H1 (cell line): ENCODE data around the gene NRDE2. TPM values are rescaled to one million over a fixed set of nuclear protein-coding genes. Genes with fewer than 3 reads are reported as not detected.

Source experiments
- CTCF ChIA-PET: fragments of 300-600 bp; sonication (Branson Sonifier 250); formaldehyde crosslinking; loops from one replicate; lab custom pipeline; 2021; ENCODE audit not compliant: partially characterized antibody; lab: Charles Lee
- POLR2A ChIA-PET: fragments of 300-600 bp; sonication (Branson Sonifier 250); formaldehyde crosslinking; loops from one replicate; lab custom pipeline; 2021; ENCODE audit warnings: inconsistent platforms; ENCODE audit not compliant: partially characterized antibody; lab: Charles Lee
- DNase-seq, 2 experiments: peaks; one replicate each; pipeline versions ENCODE4 v3.0.0 to v3.0.0-alpha.2; 2010 to 2022; ENCODE audit warnings: low spot score in 2 of 2, low read depth in 1 of 2, mixed read lengths in 1 of 2
- FAIRE-seq: peaks from 2 replicates; lab custom pipeline; 2011; peaks lifted over from hg19 to GRCh38; lab: Jason Lieb, UNC
- H2AFZ ChIP-seq: 2 replicates; pipeline ENCODE4 v1.8.1; 2012; ENCODE audit warnings: low read length, inconsistent platforms
- H2AK5ac ChIP-seq: 2 replicates; pipeline ENCODE4 v1.6.1; 2013; ENCODE audit warnings: low read depth, low read length
- H2BK120ac ChIP-seq: replicated peaks from 2 replicates; pipeline ENCODE3; 2013; ENCODE audit warnings: low read depth, low read length, inconsistent platforms
- H2BK12ac ChIP-seq: 2 replicates; pipeline ENCODE4 v1.6.1; 2013; ENCODE audit warnings: low read depth, low read length
- H2BK15ac ChIP-seq: 2 replicates; pipeline ENCODE4 v1.6.1; 2013; ENCODE audit warnings: low read length
- H2BK20ac ChIP-seq: 2 replicates; pipeline ENCODE4 v1.6.1; 2013; ENCODE audit warnings: low read length
- H2BK5ac ChIP-seq: 2 replicates; pipeline ENCODE4 v1.6.1; 2013; ENCODE audit warnings: low read depth, low read length
- H3K14ac ChIP-seq: 2 replicates; pipeline ENCODE4 v1.6.1; 2013; ENCODE audit warnings: inconsistent platforms; ENCODE audit not compliant: insufficient read length
- H3K18ac ChIP-seq: 2 replicates; pipeline ENCODE4 v1.6.1; 2013; ENCODE audit warnings: low read length; ENCODE audit errors: extremely low read depth
- H3K23ac ChIP-seq: 2 replicates; pipeline ENCODE4 v1.6.1; 2013; ENCODE audit warnings: inconsistent platforms; ENCODE audit not compliant: insufficient read length
- H3K23me2 ChIP-seq: 2 replicates; pipeline ENCODE4 v1.6.1; 2013; ENCODE audit warnings: low read depth, low read length
- H3K27ac ChIP-seq: 2 replicates; pipeline ENCODE4 v1.6.1; 2011; ENCODE audit warnings: low read depth, low read length, inconsistent platforms
- H3K27me3 ChIP-seq, 4 experiments: replicated peaks in 1 of 4; 1 replicate in 1 of 4; 2 replicates in 3 of 4; pipeline versions ENCODE4 v1.6.1 to v1.8.1; 2011 to 2013; ENCODE audit warnings: low read length in 3 of 4, mild to moderate bottlenecking in 3 of 4, inconsistent platforms in 2 of 4, mixed read lengths in 2 of 4, moderate library complexity in 1 of 4; ENCODE audit not compliant: control insufficient read depth in 3 of 4, insufficient read depth in 3 of 4; ENCODE audit errors: extremely low read depth in 1 of 4
- H3K36me3 ChIP-seq, 4 experiments: 2 replicates each; pipeline versions ENCODE4 v1.6.1 to v1.8.1; 2011 to 2013; ENCODE audit warnings: mild to moderate bottlenecking in 4 of 4, low read length in 3 of 4, moderate library complexity in 2 of 4, control low read depth in 1 of 4, inconsistent platforms in 1 of 4; ENCODE audit not compliant: insufficient read depth in 4 of 4, control insufficient read depth in 2 of 4
- H3K4ac ChIP-seq: replicated peaks from 2 replicates; pipeline ENCODE3; 2013; ENCODE audit warnings: low read length, low read depth, mixed read lengths, inconsistent platforms; ENCODE audit not compliant: insufficient read length
- H3K4me1 ChIP-seq, 4 experiments: replicated peaks in 1 of 4; 1 replicate in 1 of 4; 2 replicates in 3 of 4; pipeline versions ENCODE4 v1.6.1 to v1.8.1; 2011 to 2013; ENCODE audit warnings: low read length in 3 of 4, inconsistent platforms in 2 of 4, mixed read lengths in 1 of 4; ENCODE audit not compliant: insufficient read depth in 4 of 4, control insufficient read depth in 3 of 4
- H3K4me2 ChIP-seq, 2 experiments: 2 replicates each; pipeline versions ENCODE4 v1.6.1 to v1.8.1; 2011 to 2013; ENCODE audit warnings: low read depth in 2 of 2, low read length in 2 of 2, control low read depth in 1 of 2, inconsistent platforms in 1 of 2, mild to moderate bottlenecking in 1 of 2; ENCODE audit not compliant: insufficient read depth in 1 of 2
- H3K4me3 ChIP-seq, 4 experiments: fragments of 200-600, 300-600 bp in 1 of 4; sonication (generic), shearing (Covaris generic), sonication (Bioruptor Twin) in 1 of 4; 2 replicates each; pipeline versions ENCODE4 v1.5.1 to v1.8.1; 2011 to 2016; ENCODE audit warnings: low read length in 4 of 4, low read depth in 3 of 4, control low read depth in 2 of 4, inconsistent platforms in 2 of 4, mild to moderate bottlenecking in 2 of 4, mixed read lengths in 1 of 4, moderate library complexity in 1 of 4; ENCODE audit not compliant: insufficient read depth in 2 of 4; ENCODE audit errors: extremely low read depth in 1 of 4
- H3K56ac ChIP-seq: replicated peaks from 2 replicates; pipeline ENCODE3; 2013; ENCODE audit warnings: low read depth, mild to moderate bottlenecking, mixed read lengths, low read length, inconsistent platforms; ENCODE audit not compliant: insufficient read length
- H3K79me1 ChIP-seq: 2 replicates; pipeline ENCODE4 v1.6.1; 2013; ENCODE audit warnings: low read depth, low read length, control low read depth
- H3K79me2 ChIP-seq, 2 experiments: 2 replicates each; pipeline versions ENCODE4 v1.6.1 to v1.8.1; 2012 to 2013; ENCODE audit warnings: low read length in 2 of 2, mild to moderate bottlenecking in 2 of 2, inconsistent platforms in 1 of 2; ENCODE audit not compliant: insufficient read depth in 2 of 2, control insufficient read depth in 1 of 2
- H3K9ac ChIP-seq, 4 experiments: replicated peaks in 1 of 4; 1 replicate in 1 of 4; 2 replicates in 3 of 4; pipeline versions ENCODE4 v1.6.1 to v1.8.1; 2011 to 2013; ENCODE audit warnings: low read depth in 3 of 4, low read length in 3 of 4, control low read depth in 2 of 4, mild to moderate bottlenecking in 2 of 4, moderate library complexity in 2 of 4, inconsistent platforms in 1 of 4; ENCODE audit errors: extremely low read depth in 1 of 4
- H3K9me3 ChIP-seq, 2 experiments: 2 replicates each; pipeline versions ENCODE4 v1.6.1 to v1.8.1; 2012 to 2013; ENCODE audit warnings: mild to moderate bottlenecking in 2 of 2, moderate library complexity in 2 of 2, control low read depth in 1 of 2, inconsistent platforms in 1 of 2, low read depth in 1 of 2, low read length in 1 of 2, mixed read lengths in 1 of 2; ENCODE audit not compliant: insufficient read depth in 2 of 2
- H4K20me1 ChIP-seq, 2 experiments: replicated peaks in 1 of 2; 2 replicates each; pipeline versions ENCODE3 to v1.8.1; 2011 to 2013; ENCODE audit warnings: inconsistent platforms in 2 of 2, low read length in 2 of 2, mild to moderate bottlenecking in 1 of 2; ENCODE audit not compliant: insufficient read depth in 2 of 2, control insufficient read depth in 1 of 2
- H4K5ac ChIP-seq: 2 replicates; pipeline ENCODE4 v1.6.1; 2013; ENCODE audit warnings: low read length, low read depth, mixed read lengths, inconsistent platforms; ENCODE audit not compliant: insufficient read length
- H4K8ac ChIP-seq: 2 replicates; pipeline ENCODE4 v1.8.0; 2013; ENCODE audit warnings: mild to moderate bottlenecking, moderate library complexity, low read length, inconsistent platforms; ENCODE audit not compliant: insufficient read depth; ENCODE audit errors: extremely low read depth
- H4K91ac ChIP-seq: replicated peaks from 2 replicates; pipeline ENCODE3; 2013; ENCODE audit warnings: low read length, mixed read lengths, inconsistent platforms; ENCODE audit not compliant: insufficient read length
- PHF8 ChIP-seq: fragments of 200-600 bp; sonication (generic); conservative IDR thresholded peaks from 2 replicates; pipeline ENCODE4 v1.7.1; 2012; ENCODE audit warnings: low read depth, mild to moderate bottlenecking, inconsistent platforms, low read length, moderate library complexity
- SIRT6 ChIP-seq: IDR thresholded peaks from one replicate; pipeline ENCODE4 v1.7.1; 2012; ENCODE audit warnings: low read length, inconsistent platforms
- SIX5 ChIP-seq: IDR thresholded peaks from 2 replicates; pipeline ENCODE4 v1.6.1; 2011; ENCODE audit warnings: mild to moderate bottlenecking, low read depth, low read length
- TAF1 ChIP-seq: IDR thresholded peaks from 2 replicates; pipeline ENCODE4 v1.6.1; 2011; ENCODE audit warnings: mild to moderate bottlenecking, low read depth, low read length
- WGBS, 2 experiments: shearing (Covaris generic) in 1 of 2; methylation state at CpG; one replicate each; pipeline versions ENCODE4 v1.1.6 to v1.1.7; 2013 to 2015; ENCODE audit warnings: low lambda C conversion rate in 2 of 2, mixed read lengths in 2 of 2, inconsistent platforms in 1 of 2, low coverage in 1 of 2, missing lambda C conversion rate in 1 of 2; ENCODE audit not compliant: insufficient replicate concordance in 2 of 2, insufficient coverage in 1 of 2, insufficient read length in 1 of 2; ENCODE audit errors: extremely low coverage in 1 of 2, missing lambda C conversion rate in 1 of 2; 5-methylcytosine and 5-hydroxymethylcytosine counted together
- polyA plus RNA-seq, 7 experiments: library from polyadenylated mRNA; depleted of rRNA in 3 of 7; stranded (reverse) in 5 of 7; unstranded in 2 of 7; fragments of >200 nt in 5 of 7; fragments of 200-250 nt in 2 of 7; gene quantifications; 1 replicate in 5 of 7; 2 replicates in 1 of 7; 4 replicates in 1 of 7; pipeline versions ENCODE4 v1.2.1 to v1.2.3, GENCODE V29; 2011 to 2013; ENCODE audit warnings: missing spikeins in 2 of 7, mixed read lengths in 2 of 7
- total RNA-seq: library from RNA; stranded (reverse); fragmentation: NEBNext Ultra II Directional; extraction: Animal tissue kit (Norgen Biotek cat#: 25700); gene quantifications from 2 replicates; pipeline ENCODE4 v1.2.1, GENCODE V29; 2021

NRDE2 gene
- total and polyA plus RNA-seq, 2 of the 8 experiments (the other 6 are each of a cell fraction or from before 2014, with no cell fraction given) = 4.9 to 12.1 TPM

GRCh38 chr14:90228478-90228877 is 103.3 kb downstream of the NRDE2 start:
- Histone ChIP-seq H3K79me2 (no peaks in the 10 kb centered on the region), H3K36me3 (no peaks in the 10 kb centered on the region), H3K27ac (no peak overlapping the region), H4K5ac (no peak overlapping the region), H2AFZ (no peak overlapping the region), H3K9ac (no peak overlapping the region), H3K79me1 (no peaks in the 10 kb centered on the region), H3K14ac (no peak overlapping the region), H2BK120ac (no peak overlapping the region), H2AK5ac (no peak overlapping the region), H4K20me1 (no peaks in the 10 kb centered on the region), H3K4me1 (no peaks in the 10 kb centered on the region), H2BK5ac (no peak overlapping the region), H3K23me2 (no peaks in the 10 kb centered on the region; the same call in 1 of the 2 replicates), H3K4me2 (no peak overlapping the region), H3K23ac (no peak overlapping the region), H3K56ac (no peak overlapping the region), H2BK15ac (no peak overlapping the region), H2BK12ac (no peak overlapping the region), H3K4me3 (no peak overlapping the region), H4K8ac (no peak overlapping the region), H3K18ac (no peak overlapping the region), H3K9me3 (0 out of 4 replicates have a peak, but pooled peaks cover 0 to under 1% of the 10 kb centered on the region in 2 experiments), H4K91ac (no peak overlapping the region), H3K4ac (no peak overlapping the region), H2BK20ac (no peak overlapping the region), H3K27me3 (0 out of 7 replicates have a peak, but pooled peaks cover 0 to 2% (median 0%) of the 10 kb centered on the region in 4 experiments)
- ChIA-PET POLR2A (no interaction called here), CTCF (interaction anchor here (1.9 kb wide), 1 partner anchor 255 kb away, joined by 5 read pairs; no protein-coding TSS in a partner anchor)
- FAIRE-seq (no peak), DNase-seq (no peak)
- WGBS, 2 experiments = 90% methylated on average over 4 of the region's 4 CpGs; no CpG with 5 or more reads in 1 of the 2 experiments
- TF ChIP-seq SIRT6 (no peak), PHF8 (no peak), SIX5 (no peak), TAF1 (no peak)
